RKO (cell line): ENCODE results near the gene BAX.

Experiments
- DNase-seq: peaks from one replicate; pipeline ENCODE4 v3.0.0-alpha.2; 2016; ENCODE audit warnings: low spot score

BAX gene

GRCh38 chr19:48962849-48963165 lies 8.1 kb downstream of the BAX start:
- DNase-seq = no peak

- peak; percentile 91 for DNase-seq
Observed at GRCh38 chr19:48963371-48964204, 8.9 kb downstream of the BAX start.

DNA sequence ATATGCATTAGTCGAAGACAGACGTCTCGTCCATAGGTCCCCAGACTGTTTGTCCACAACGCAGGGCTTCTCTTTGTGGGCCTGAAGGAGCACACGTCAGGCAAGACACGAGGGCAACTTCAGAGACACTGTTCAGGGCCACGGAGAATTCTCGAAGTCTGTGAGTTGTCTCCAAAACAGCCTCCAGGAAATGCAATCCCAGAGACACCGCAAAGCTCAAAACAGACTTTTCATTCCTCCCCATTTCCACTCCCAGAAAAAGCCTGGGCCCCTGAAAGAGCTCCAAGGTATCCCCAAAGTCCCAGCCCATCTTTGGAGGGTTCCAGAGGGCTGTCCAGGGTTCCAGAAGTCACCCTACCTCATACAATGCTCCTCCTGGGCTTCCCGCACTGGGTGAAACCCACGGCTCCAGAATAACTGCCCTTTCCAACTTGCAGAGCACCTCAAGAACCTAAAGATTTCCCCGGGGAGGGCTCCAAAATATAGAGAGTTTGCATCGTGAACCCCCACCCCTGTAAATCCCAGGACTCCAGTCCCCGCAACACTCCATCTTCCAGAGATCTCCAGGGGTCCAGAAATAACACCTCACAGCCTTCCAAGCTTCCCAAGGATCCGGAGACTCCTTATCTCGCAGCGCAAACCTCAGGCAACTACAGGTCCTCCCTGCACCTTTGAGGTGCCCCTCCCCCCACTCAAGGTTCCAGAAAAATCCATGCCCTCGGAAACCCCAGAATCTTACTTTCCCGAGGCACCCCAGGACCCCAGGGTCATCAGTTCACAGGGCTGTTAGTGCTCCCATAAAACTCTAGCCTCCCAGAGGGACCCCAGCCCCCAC lies 9.7 kb downstream of the BAX start:
- no peak for DNase-seq

DNA sequence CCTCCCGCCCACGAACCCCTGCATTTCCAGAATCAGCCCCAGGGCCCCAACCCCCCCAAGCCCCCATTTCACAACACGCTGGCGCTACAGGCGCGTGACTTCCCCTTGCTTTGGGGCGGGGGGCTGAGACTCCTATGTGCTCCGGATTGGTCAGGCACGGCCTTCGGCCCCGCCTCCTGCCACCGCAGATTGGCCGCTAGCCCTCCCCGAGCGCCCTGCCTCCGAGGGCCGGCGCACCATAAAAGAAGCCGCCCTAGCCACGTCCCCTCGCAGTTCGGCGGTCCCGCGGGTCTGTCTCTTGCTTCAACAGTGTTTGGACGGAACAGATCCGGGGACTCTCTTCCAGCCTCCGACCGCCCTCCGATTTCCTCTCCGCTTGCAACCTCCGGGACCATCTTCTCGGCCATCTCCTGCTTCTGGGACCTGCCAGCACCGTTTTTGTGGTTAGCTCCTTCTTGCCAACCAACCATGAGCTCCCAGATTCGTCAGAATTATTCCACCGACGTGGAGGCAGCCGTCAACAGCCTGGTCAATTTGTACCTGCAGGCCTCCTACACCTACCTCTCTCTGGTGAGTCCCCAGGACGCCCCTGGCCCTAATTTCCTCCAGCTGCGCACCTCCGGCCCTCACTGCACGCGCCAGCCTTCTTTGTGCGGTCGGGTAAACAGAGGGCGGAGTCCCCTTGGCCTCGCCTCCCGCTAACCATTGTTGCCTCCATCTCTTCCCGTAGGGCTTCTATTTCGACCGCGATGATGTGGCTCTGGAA lies 10.5 kb downstream of the BAX start, which contains the start of gene FTL:
FTL (plus strand) TSS at position 270 of the 766 bp plus-strand sequence; CDS start at position 469, 199 bp downstream.
- peak; percentile 97 for DNase-seq

DNA sequence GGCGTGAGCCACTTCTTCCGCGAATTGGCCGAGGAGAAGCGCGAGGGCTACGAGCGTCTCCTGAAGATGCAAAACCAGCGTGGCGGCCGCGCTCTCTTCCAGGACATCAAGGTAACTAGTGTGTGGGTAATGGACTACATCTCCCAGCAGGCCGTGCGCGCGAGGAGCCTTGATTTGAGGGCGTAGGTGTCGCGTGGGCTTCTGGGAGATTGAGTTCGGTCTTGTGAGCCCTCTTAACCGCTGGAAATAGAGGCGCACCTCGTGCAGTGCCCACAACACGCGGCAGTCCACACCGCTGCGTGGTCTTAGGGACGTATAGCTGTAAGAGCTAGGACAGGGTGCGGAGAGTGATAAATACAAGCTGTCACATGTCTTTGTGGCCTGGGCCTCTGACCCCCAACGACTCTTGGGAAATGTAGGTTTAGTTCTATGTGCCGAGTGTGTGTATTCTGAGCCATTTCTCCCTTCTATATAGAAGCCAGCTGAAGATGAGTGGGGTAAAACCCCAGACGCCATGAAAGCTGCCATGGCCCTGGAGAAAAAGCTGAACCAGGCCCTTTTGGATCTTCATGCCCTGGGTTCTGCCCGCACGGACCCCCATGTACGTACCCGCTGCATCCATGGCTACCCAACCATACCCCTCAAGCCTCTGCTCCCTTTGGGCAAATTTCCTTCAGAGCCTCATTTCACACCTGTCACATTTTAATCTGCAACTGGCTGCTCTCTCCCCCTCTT lies 11.3 kb downstream of the BAX start:
- DNase-seq = peak; percentile 88

DNA sequence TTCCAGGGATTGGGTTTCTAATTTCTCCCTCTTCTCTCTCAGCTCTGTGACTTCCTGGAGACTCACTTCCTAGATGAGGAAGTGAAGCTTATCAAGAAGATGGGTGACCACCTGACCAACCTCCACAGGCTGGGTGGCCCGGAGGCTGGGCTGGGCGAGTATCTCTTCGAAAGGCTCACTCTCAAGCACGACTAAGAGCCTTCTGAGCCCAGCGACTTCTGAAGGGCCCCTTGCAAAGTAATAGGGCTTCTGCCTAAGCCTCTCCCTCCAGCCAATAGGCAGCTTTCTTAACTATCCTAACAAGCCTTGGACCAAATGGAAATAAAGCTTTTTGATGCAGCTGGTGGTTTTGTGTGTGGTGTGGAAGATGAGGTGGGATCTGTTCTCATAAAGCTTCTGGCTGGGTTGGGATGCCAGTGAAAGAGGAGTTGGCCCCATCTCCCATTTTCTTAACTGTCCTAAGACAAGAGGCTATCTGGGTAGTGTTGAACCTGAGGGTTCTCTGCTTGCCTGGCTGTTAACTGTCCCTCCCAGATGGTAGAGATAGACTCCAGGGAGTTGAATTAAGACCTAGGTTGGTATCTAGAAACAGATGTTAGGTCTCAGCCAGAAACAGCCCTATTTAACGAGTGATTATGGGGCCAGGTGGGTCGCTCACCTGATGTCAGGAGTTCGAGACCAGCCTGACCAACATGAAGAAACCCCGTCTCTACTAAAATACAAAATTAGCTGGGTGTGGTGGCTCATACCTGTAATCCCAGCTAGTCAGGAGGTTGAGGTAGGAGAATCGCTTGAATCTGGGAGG lies 12.1 kb downstream of the BAX start:
- DNase-seq = peak; percentile 70

- peak; percentile 68 for DNase-seq
Observed at GRCh38 chr19:48967346-48968178, 12.9 kb downstream of the BAX start.

DNA sequence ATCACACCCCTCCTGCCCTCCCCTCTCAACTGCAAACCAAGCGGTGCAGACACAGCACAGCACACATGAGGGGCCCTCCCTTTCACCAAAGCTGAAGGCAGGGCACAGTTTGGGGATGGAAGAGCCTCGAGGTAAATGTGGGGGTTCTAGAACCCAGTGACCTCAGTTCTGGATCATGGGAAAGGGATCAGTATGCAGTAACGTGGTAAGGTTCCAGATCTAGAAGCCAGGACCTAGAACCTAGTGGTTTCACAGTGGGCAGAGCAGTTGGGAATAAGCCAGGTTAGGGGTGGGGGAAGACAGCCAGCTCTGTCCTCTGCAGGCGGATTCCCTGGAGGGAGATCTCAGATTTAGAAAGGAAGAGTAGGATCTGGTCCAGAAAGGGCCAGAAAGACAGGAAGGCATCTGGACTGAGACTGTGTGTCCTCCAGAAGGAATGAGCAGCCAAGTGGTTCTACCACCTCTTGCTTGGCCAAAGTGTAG lies 13.5 kb downstream of the BAX start:
- DNase-seq = no peak

DNA sequence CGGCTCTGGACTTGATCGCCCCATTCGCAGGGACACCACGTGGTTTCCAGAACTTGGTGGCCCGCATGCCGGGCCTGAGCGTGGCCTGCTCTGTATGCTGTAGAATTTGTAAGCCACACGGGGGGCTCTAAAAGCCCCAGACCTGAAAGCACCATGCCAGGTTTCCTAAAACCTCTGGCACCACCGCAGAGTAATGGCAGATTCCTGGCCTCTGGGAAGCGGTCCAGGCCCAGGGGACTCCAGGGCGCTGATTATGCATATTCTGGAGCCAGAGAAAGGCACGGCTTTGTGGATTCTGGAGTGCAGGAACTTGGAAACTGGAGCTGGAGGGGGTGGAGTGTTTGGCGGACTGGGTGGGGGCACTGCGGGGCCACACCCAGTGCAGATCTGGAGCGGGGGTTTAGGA lies 14.1 kb downstream of the BAX start:
- no peak for DNase-seq

DNA sequence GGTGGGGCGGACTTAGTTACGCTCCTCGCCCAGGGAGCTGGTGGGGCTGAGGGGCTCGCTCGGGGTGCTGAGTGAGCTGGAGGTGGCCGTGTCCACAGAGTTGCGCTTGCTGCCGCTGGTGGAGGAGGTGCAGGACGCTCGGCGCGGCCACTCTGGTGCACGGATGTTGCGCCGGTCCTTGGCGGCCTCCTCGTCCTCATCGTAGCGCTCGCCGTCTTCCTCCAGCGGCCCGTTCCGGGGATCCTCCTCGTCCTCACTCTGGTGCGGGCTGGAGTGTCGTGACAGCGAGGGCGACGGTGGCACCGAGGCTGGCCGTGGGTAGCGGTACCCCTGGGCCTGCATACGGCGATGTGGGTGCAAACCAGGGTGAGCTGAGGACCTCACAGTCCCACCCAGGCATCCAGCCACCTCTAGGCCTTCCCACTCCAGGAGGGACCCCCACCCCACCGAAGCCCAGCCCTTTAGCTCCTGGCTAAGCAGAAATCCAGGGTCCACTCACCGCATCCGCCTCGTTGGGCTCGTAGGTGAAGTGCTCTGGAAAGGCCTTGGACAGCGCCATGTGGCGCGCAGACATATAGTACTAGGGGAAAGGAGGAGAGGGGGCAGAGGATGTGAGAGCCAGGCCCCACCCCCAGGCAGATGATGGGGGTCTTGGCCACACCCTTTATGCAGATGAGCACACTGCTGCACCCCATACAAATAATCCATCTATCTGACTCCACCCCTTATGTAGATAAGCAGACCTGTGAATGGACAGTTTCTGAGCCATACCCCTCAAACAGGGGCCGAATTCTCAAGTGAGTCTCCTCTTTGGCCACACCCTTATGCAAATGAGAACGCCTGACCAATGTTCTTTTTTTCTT lies 14.8 kb downstream of the BAX start:
- DNase-seq = peak; percentile 95

DNA sequence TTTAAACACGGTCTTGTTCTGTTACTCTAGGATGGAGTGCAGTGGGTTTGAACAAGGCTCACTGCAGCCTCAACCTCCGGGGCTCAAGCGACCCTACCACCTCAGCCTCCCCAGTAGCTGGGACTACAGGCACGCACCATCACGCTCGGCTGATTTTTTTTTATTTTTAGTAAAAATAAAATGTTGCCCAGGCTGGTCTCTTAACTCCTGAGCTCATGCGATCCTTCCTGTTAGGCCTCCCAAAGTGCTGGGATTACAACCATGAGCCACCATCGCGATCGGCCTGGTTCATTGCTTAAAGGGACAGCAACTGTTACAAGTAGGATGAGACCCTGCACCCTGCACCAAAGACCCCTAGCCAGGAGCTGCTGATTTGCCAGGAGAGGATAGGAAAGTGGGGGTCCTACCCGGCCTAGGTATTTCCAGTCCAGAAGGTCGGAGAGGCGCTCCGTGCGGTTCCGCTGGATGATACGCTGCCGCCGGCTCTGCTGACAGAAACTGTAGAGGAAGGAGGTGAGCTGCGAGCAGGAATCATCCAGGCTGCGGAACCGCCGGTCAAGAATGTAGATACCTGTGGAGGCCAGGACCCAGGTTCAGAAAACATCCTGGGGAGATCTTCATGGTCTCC lies 15.6 kb downstream of the BAX start:
- DNase-seq = no peak

GRCh38 chr19:48970923-48971395 lies 16.3 kb downstream of the BAX start:
- no peak for DNase-seq

DNA sequence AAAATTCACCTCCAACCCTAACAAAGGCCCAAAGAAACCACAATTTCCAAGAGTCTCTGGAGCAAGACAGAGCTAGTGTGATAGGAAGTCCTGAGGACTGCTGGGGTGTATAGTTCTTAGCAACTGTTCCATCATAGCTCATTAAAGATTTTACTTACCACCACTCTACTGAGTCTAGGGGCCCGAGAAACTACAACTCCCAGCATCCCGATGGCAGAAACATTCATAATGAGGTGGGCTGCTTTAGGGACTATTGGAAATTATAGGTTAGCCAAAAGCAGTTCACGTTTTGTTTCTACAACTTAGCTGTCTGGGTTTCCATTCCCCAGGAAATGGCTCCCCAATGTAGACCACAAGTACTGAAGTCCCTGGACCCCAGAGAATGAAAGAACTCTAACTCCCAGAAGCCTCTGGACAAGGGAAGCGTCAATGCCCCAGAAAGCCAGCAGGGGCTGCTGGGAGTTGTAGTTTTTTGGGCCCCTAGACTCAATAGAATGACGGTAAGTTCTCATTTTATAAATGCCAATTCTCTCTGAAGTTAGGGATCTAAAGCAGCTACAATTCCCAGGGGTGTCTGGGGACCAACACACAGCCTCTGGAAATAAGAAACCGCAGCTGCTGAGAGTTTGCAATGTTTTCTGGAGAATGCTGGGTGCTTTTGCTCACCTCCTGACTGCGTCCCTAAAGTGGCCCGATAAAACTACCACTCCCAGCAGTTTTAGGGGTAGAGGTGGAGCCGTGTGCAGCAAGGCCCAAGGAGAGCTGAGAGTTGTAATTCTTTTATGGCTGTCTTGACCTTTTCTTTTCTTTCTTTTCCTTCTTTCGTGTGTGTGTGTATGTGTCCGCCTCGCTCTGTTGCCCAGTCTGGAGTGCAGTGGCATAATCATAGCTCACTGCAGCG lies 21.5 kb downstream of the BAX start:
- peak; percentile 40 for DNase-seq

GRCh38 chr19:48977061-48977460 lies 22.4 kb downstream of the BAX start:
- no peak for DNase-seq

DNA sequence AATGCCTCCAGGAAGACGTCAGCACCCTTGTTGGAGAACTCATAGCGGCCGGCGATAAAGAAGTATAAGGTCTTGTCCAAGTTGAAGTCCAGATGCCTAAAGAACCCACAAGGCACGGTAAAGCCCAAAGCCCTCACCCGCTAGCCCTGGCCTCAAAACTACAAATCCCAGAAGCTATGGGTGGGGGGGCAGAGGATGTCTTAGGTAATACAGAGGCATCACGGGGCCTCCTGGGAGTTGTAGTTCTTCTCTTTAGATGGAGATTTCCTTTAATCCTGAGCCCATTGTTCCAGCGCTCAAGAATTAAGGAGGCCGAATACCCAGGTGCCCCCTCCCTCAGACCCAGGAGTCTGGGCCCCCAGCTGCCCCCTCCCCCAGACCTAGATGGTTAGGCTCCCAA lies 27.6 kb downstream of the BAX start:
- DNase-seq = no peak

DNA sequence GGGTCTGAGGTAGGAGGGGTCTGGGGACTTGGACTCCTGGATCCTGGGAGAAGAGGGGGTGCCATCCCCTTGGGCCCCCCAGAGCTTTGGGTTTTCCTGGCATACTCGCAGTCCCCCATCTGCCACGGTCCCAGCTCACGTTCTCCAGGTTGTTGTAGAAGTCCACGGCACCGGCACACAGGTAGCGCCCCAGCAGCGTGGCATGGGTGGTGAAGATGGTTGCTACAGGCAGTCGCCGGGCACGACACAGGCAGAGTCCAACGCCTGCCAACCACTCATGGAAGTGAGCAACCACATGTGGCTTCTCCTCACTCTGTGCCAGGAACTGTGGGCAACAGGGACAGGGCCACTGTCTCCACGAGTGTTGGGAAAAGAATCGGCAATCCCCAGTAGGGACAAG lies 31.0 kb downstream of the BAX start:
- no peak for DNase-seq

DNA sequence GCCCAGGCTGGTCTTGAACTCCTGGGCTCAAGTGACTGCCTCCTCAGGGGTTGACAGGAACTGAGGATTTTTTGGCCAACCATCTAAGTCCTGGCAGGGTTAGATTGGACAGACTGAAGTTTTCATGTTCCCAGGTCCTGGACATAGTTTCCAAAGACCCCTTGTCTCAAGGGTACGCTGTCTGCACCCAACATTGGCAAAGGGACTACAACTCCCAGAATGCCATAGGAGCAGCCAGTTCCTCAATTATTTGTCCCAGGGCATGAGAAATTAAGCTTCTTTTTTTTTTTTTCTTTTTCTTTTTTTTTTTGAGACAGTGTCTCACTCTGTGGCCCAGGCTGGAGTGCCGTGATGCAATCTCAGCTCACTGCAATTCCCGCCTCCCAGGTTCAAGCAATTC lies 31.5 kb downstream of the BAX start:
- no peak for DNase-seq
